ENCODE data around the gene NDUFS1.

- no peak for TF ChIP-seq CTCF (IDR thresholded peaks at IDR 0.05)
- no peak for TF ChIP-seq POLR2A (IDR thresholded peaks at IDR 0.05)
Measured at GRCh38 chr2:206160807-206161179, 1.5 kb upstream of the NDUFS1 start.
